ENCODE results near the gene TNFRSF11A.

The TNFRSF11A gene

GRCh38 chr18:62372156-62372555 is 47.0 kb downstream of the TNFRSF11A start:
- TF ChIP-seq, protein P1, sequence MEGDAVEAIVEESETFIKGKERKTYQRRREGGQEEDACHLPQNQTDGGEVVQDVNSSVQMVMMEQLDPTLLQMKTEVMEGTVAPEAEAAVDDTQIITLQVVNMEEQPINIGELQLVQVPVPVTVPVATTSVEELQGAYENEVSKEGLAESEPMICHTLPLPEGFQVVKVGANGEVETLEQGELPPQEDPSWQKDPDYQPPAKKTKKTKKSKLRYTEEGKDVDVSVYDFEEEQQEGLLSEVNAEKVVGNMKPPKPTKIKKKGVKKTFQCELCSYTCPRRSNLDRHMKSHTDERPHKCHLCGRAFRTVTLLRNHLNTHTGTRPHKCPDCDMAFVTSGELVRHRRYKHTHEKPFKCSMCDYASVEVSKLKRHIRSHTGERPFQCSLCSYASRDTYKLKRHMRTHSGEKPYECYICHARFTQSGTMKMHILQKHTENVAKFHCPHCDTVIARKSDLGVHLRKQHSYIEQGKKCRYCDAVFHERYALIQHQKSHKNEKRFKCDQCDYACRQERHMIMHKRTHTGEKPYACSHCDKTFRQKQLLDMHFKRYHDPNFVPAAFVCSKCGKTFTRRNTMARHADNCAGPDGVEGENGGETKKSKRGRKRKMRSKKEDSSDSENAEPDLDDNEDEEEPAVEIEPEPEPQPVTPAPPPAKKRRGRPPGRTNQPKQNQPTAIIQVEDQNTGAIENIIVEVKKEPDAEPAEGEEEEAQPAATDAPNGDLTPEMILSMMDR (conservative IDR thresholded peaks at IDR 0.05; ENCODE audit: control insufficient read depth, insufficient read depth, low read depth, low read length): no peak
- H3K4me3 ChIP-seq (ENCODE audit: control insufficient read depth, low read depth, low read length): no peak overlapping the region
- no peak for DNase-seq (ENCODE audit: low read depth)

DNA sequence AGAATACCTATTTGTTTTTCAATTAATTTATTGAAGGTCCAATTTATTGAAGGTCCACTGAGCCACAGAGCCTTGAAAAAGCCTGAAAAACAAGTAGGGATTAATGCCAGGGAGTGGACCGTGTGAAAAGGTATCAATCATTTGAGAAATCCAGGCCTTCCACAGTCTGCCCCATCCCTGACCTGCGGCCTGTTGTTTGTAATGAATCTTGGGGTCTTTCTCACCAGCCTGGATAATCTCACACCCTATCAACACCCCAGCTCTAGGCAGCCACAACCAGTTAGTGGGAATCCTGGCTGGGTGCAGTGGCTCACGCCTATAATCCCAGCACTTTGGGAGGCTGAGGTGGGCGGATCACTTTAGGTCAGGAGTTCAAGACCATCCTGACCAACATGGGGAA is 47.8 kb downstream of the TNFRSF11A start:
- TF ChIP-seq, protein P1 (conservative IDR thresholded peaks at IDR 0.05; ENCODE audit: control insufficient read depth, insufficient read depth, low read depth, low read length): no peak
- no peak overlapping the region for H3K4me3 ChIP-seq (ENCODE audit: control insufficient read depth, low read depth, low read length)
- no peak for DNase-seq (ENCODE audit: low read depth)

GRCh38 chr18:62374410-62374965 is 49.4 kb downstream of the TNFRSF11A start:
- TF ChIP-seq, protein P1 (conservative IDR thresholded peaks at IDR 0.05; ENCODE audit: control insufficient read depth, insufficient read depth, low read depth, low read length): no peak
- DNase-seq (ENCODE audit: low read depth): no peak
- no peak overlapping the region for H3K4me3 ChIP-seq (ENCODE audit: control insufficient read depth, low read depth, low read length)

DNA sequence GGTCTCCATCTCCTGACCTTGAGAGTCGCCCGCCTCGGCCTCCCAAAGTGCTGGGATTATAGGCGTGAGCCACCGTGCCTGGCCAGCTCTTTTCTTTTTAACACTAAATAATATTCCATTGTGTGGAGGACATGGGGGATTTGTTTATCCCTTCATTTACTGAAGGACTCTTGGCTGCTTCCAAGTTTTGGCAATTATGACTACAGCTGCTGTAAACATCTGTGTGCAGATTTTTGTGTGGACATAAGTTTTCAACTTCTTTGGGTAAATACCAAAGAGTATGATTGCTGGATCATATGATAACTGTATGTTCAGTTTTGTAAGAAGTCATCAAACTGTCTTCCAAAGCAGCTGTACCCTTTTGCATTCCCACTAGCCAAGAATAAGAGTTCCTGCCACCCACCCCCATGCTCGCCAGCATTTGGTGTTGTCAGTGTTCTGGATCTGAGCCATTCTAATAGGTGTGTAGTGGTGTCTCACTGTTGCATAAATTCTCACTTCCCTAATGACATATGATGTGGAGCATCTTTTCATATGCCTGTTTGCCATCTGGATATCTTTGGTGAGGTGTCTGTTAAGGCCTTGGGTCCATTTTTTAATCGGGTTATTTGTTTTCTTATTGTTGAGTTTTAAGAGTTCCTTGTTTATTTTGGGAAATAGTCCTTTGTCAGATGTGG is 52.2 kb downstream of the TNFRSF11A start:
- TF ChIP-seq, protein P1 (conservative IDR thresholded peaks at IDR 0.05; ENCODE audit: control insufficient read depth, insufficient read depth, low read depth, low read length): no peak
- no peak overlapping the region for H3K4me3 ChIP-seq (ENCODE audit: control insufficient read depth, low read depth, low read length)
- no peak for DNase-seq (ENCODE audit: low read depth)

DNA sequence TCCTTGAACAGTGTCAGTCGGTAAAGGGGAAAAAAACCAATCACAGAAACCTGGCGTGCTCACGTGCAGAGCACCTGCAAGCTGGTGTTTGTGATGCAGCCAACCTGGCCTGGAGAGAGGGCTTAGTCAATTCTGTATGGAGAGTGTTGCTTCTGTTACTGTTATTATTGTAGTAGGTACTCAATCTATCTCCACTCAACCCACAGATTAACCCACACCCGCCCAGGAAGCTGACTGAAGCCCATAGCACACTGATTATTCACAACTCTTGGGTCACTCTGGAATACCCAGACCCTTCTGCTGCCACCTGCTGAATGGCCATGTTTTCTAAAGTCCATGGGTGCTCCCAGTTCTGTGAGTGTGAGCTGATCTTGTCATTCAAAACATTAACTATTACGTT is 53.9 kb downstream of the TNFRSF11A start:
- no peak for DNase-seq (ENCODE audit: low read depth)
- TF ChIP-seq, protein P1 (conservative IDR thresholded peaks at IDR 0.05; ENCODE audit: control insufficient read depth, insufficient read depth, low read depth, low read length): no peak
- no peak overlapping the region for H3K4me3 ChIP-seq (ENCODE audit: control insufficient read depth, low read depth, low read length)

DNA sequence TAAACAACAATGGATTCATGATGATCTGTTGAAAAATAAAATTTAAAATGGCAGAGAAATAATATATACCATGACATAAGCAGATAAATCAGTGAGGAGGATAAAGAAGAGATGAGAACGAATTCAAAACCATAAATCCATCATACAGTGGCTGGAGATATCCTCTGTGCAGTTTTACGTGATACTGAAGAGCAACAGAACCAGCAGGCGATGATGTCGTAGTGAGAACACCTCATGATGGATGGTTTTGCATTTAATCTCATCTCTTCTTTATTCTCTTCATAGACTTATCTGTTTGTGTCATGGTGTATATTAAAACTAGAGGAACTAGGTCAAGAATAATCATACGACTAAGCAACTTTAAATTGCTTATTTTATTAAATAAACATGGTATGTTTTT is 56.3 kb downstream of the TNFRSF11A start:
- no peak overlapping the region for H3K4me3 ChIP-seq (ENCODE audit: control insufficient read depth, low read depth, low read length)
- TF ChIP-seq, protein P1 (conservative IDR thresholded peaks at IDR 0.05; ENCODE audit: control insufficient read depth, insufficient read depth, low read depth, low read length): no peak
- no peak for DNase-seq (ENCODE audit: low read depth)

Data from fibroblast of mammary gland (primary cell).